Activated T-cell treated with anti-CD3 and anti-CD28 coated beads, Interleukin-2, amount 50 U/mL, for 24 hours (primary cell): ENCODE results near the gene MPI.
"Not testable (repeated sequence)": the region's sequence is repeated elsewhere in the genome, so short reads cannot be mapped to it uniquely, and the experiment has no call there.

Experiments used
- DNase-seq: peaks from one replicate; pipeline ENCODE4 v3.0.0-alpha.2; 2020
- H3K27ac Mint-ChIP-seq: 2 replicates; pipeline ENCODE4 v1.8.0; 2020; ENCODE audit warnings: mild to moderate bottlenecking, mixed read lengths
- H3K27me3 Mint-ChIP-seq: 2 replicates; pipeline ENCODE4 v1.8.0; 2020; ENCODE audit warnings: mixed read lengths
- H3K36me3 Mint-ChIP-seq: 2 replicates; pipeline ENCODE4 v1.8.0; 2020; ENCODE audit warnings: low read depth, mixed read lengths
- H3K4me1 Mint-ChIP-seq: 2 replicates; pipeline ENCODE4 v1.8.0; 2020; ENCODE audit warnings: low read depth, mixed read lengths
- H3K4me3 Mint-ChIP-seq: 2 replicates; pipeline ENCODE4 v1.8.0; 2020; ENCODE audit warnings: mild to moderate bottlenecking, moderate library complexity, mixed read lengths
- H3K9me3 Mint-ChIP-seq: 2 replicates; pipeline ENCODE4 v1.8.0; 2020; ENCODE audit warnings: mixed read lengths

MPI gene

GRCh38 chr15:74913041-74913440 lies 23.2 kb downstream of the MPI start:
- no peaks in the 10 kb centered on the region for H3K4me1 Mint-ChIP-seq
- H3K27ac Mint-ChIP-seq: no peak overlapping the region
- no peak overlapping the region for H3K4me3 Mint-ChIP-seq
- DNase-seq: no peak
- peaks cover 83% of the 10 kb centered on the region for H3K36me3 Mint-ChIP-seq
- no peaks in the 10 kb centered on the region for H3K27me3 Mint-ChIP-seq
- H3K9me3 Mint-ChIP-seq: no peaks in the 10 kb centered on the region

- not testable (repeated sequence) for H3K27ac Mint-ChIP-seq, DNase-seq, H3K4me1 Mint-ChIP-seq, H3K27me3 Mint-ChIP-seq, H3K4me3 Mint-ChIP-seq, H3K9me3 Mint-ChIP-seq
- H3K36me3 Mint-ChIP-seq: peaks cover 84% of the 10 kb centered on the region
These were observed 24.0 kb downstream of the MPI start for GRCh38 chr15:74913799-74914198.

GRCh38 chr15:74917676-74918075 lies 27.8 kb downstream of the MPI start:
- Mint-ChIP-seq H3K27ac (no peak overlapping the region), H3K27me3 (no peaks in the 10 kb centered on the region), H3K9me3 (no peaks in the 10 kb centered on the region), H3K4me3 (no peak overlapping the region), H3K4me1 (no peaks in the 10 kb centered on the region), H3K36me3 (peaks cover 90% of the 10 kb centered on the region)
- no peak for DNase-seq

- no peak for DNase-seq
- no peak overlapping the region for H3K4me3 Mint-ChIP-seq
- H3K4me1 Mint-ChIP-seq: peaks cover 5% of the 10 kb centered on the region
- H3K27ac Mint-ChIP-seq: no peak overlapping the region
- no peaks in the 10 kb centered on the region for H3K9me3 Mint-ChIP-seq
- no peaks in the 10 kb centered on the region for H3K27me3 Mint-ChIP-seq
- peaks cover 89% of the 10 kb centered on the region for H3K36me3 Mint-ChIP-seq
These were observed 30.6 kb downstream of the MPI start for GRCh38 chr15:74920456-74920855.

GRCh38 chr15:74924525-74924924 lies 34.7 kb downstream of the MPI start:
- Mint-ChIP-seq H3K4me3 (no peak overlapping the region), H3K27ac (no peak overlapping the region), H3K36me3 (peaks cover 90% of the 10 kb centered on the region)

GRCh38 chr15:74928771-74929198 lies 38.9 kb downstream of the MPI start:
- Mint-ChIP-seq H3K4me3 (no peak overlapping the region), H3K4me1 (peaks cover 10% of the 10 kb centered on the region), H3K27ac (no peak overlapping the region), H3K27me3 (no peaks in the 10 kb centered on the region), H3K9me3 (no peaks in the 10 kb centered on the region), H3K36me3 (peaks cover 79% of the 10 kb centered on the region)
- DNase-seq: no peak

More at GRCh38 chr15:74924525-74924924, 34.7 kb downstream of the MPI start:
- H3K27me3 Mint-ChIP-seq: no peaks in the 10 kb centered on the region
- peaks cover 5% of the 10 kb centered on the region for H3K4me1 Mint-ChIP-seq
- H3K9me3 Mint-ChIP-seq: no peaks in the 10 kb centered on the region
- no peak for DNase-seq

- H3K27me3 Mint-ChIP-seq: no peaks in the 10 kb centered on the region
- peaks cover 67% of the 10 kb centered on the region for H3K36me3 Mint-ChIP-seq
- peak overlapping the region; percentile 4 for H3K4me3 Mint-ChIP-seq
- H3K27ac Mint-ChIP-seq: peak overlapping the region; percentile 30
- H3K4me1 Mint-ChIP-seq: peaks cover 36% of the 10 kb centered on the region
- DNase-seq: no peak
- H3K9me3 Mint-ChIP-seq: no peaks in the 10 kb centered on the region
These were observed 43.7 kb downstream of the MPI start for GRCh38 chr15:74933573-74933972.

GRCh38 chr15:74935193-74935592 lies 45.4 kb downstream of the MPI start:
- H3K4me3 Mint-ChIP-seq: peak overlapping the region; percentile 67
- H3K4me1 Mint-ChIP-seq: peaks cover 36% of the 10 kb centered on the region
- DNase-seq, H3K27me3 Mint-ChIP-seq, H3K9me3 Mint-ChIP-seq: not testable (repeated sequence)
- H3K27ac Mint-ChIP-seq: peak overlapping the region; percentile 81
- peaks cover 53% of the 10 kb centered on the region for H3K36me3 Mint-ChIP-seq

- H3K27ac Mint-ChIP-seq: peak overlapping the region; percentile 93
- H3K4me3 Mint-ChIP-seq: peak overlapping the region; percentile 87
- H3K4me1 Mint-ChIP-seq: peaks cover 33% of the 10 kb centered on the region
- H3K36me3 Mint-ChIP-seq: peaks cover 36% of the 10 kb centered on the region
- no peak for DNase-seq
- no peaks in the 10 kb centered on the region for H3K9me3 Mint-ChIP-seq
- H3K27me3 Mint-ChIP-seq: no peaks in the 10 kb centered on the region
These were observed 47.4 kb downstream of the MPI start for GRCh38 chr15:74937272-74937589.

GRCh38 chr15:74937590-74938371 lies 47.9 kb downstream of the MPI start, which contains the start of gene COX5A:
COX5A (minus strand) TSS chr15:74938073; CDS start chr15:74938014, 59 bp downstream.
- peak within 1 kb of the TSS; percentile 93 for H3K27ac Mint-ChIP-seq
- H3K4me3 Mint-ChIP-seq: peak within 1 kb of the TSS; percentile 87
- peaks cover 31% of the 10 kb centered on the region for H3K4me1 Mint-ChIP-seq
- H3K27me3 Mint-ChIP-seq: no peaks in the 10 kb centered on the region
- H3K9me3 Mint-ChIP-seq: no peaks in the 10 kb centered on the region
- DNase-seq: peak; percentile 92
- H3K36me3 Mint-ChIP-seq: peaks cover 34% of the 10 kb centered on the region

GRCh38 chr15:74950078-74950908 lies 60.5 kb downstream of the MPI start:
- no peaks in the 10 kb centered on the region for H3K9me3 Mint-ChIP-seq
- H3K4me1 Mint-ChIP-seq: peaks cover 11% of the 10 kb centered on the region
- H3K36me3 Mint-ChIP-seq: no peaks in the 10 kb centered on the region
- H3K4me3 Mint-ChIP-seq: no peak overlapping the region
- H3K27ac Mint-ChIP-seq: no peak overlapping the region
- peak; percentile 79 for DNase-seq
- no peaks in the 10 kb centered on the region for H3K27me3 Mint-ChIP-seq

- Mint-ChIP-seq H3K9me3 (no peaks in the 10 kb centered on the region), H3K4me1 (peaks cover 16% of the 10 kb centered on the region), H3K36me3 (no peaks in the 10 kb centered on the region), H3K27me3 (no peaks in the 10 kb centered on the region), H3K27ac (no peak overlapping the region), H3K4me3 (no peak overlapping the region)
- DNase-seq: no peak
These were observed 61.2 kb downstream of the MPI start for GRCh38 chr15:74951006-74951405.
